BLaER1 treated with 17β-estradiol and CSF1 and Interleukin-3, amounts not matched to agents 10 nM and 100 nM (cell line): Measurements from ENCODE around the gene TMTC2.
A peak's percentile ranks its signal among the peaks of the same experiment; 100 is the strongest.

Experiments used
- H3K27ac ChIP-seq, 11 experiments: shearing (Covaris generic); formaldehyde crosslinking; 2 replicates each; pipeline ENCODE4 v1.8.1; 2022
- H3K27me3 ChIP-seq, 11 experiments: shearing (Covaris generic); formaldehyde crosslinking; 2 replicates each; pipeline ENCODE4 v1.8.1; 2022
- H3K36me3 ChIP-seq, 11 experiments: shearing (Covaris generic); formaldehyde crosslinking; 2 replicates each; pipeline ENCODE4 v1.8.1; 2022
- H3K4me1 ChIP-seq, 10 experiments: shearing (Covaris generic); formaldehyde crosslinking; 2 replicates each; pipeline ENCODE4 v1.8.1; 2022
- H3K4me2 ChIP-seq, 11 experiments: shearing (Covaris generic); formaldehyde crosslinking; 2 replicates each; pipeline ENCODE4 v1.8.1; 2022
- H3K4me3 ChIP-seq, 10 experiments: shearing (Covaris generic); formaldehyde crosslinking; 2 replicates each; pipeline ENCODE4 v1.8.1; 2022
- H3K9ac ChIP-seq, 11 experiments: shearing (Covaris generic); formaldehyde crosslinking; 2 replicates each; pipeline ENCODE4 v1.8.1; 2022
- H3K9me3 ChIP-seq, 11 experiments: shearing (Covaris generic); formaldehyde crosslinking; replicated peaks in 1 of 11; 2 replicates each; pipeline ENCODE4 v1.8.1; 2022
- H4K20me1 ChIP-seq, 11 experiments: shearing (Covaris generic); formaldehyde crosslinking; 2 replicates each; pipeline ENCODE4 v1.8.1; 2022
- Cebpa-rat ChIP-seq, 11 experiments: shearing (Covaris generic); IDR thresholded peaks; 2 replicates each; pipeline ENCODE4 v1.8.1; 2022

The TMTC2 gene

GRCh38 chr12:82655751-82656150 is 31.0 kb upstream of the TMTC2 start:
- H3K27ac ChIP-seq: no peak overlapping the region
- no peak overlapping the region for H3K4me3 ChIP-seq
- H3K9ac ChIP-seq: no peak overlapping the region
- no peak for TF ChIP-seq Cebpa-rat (IDR thresholded peaks at IDR 0.05)
- no peaks in the 10 kb centered on the region for H3K27me3 ChIP-seq
- peaks cover 13 to 23% (median 17%) of the 10 kb centered on the region in 11 experiments for H3K9me3 ChIP-seq
- H3K36me3 ChIP-seq: no peaks in the 10 kb centered on the region
- no peaks in the 10 kb centered on the region for H4K20me1 ChIP-seq
- H3K4me1 ChIP-seq: peaks cover 3 to 19% (median 10%) of the 10 kb centered on the region in 10 experiments; a peak in 16 of 20 replicates
- no peak overlapping the region for H3K4me2 ChIP-seq

GRCh38 chr12:82659343-82660207 is 27.1 kb upstream of the TMTC2 start:
- H3K9ac ChIP-seq: no peak overlapping the region
- no peaks in the 10 kb centered on the region for H3K27me3 ChIP-seq
- H3K9me3 ChIP-seq: peaks cover 13 to 23% (median 17%) of the 10 kb centered on the region in 11 experiments
- no peak for TF ChIP-seq Cebpa-rat (IDR thresholded peaks at IDR 0.05)
- no peaks in the 10 kb centered on the region for H3K36me3 ChIP-seq
- no peak overlapping the region for H3K4me2 ChIP-seq
- peaks cover 0 to 7% (median 0%) of the 10 kb centered on the region in 10 experiments; a peak in 1 of 20 replicates for H3K4me1 ChIP-seq
- H3K4me3 ChIP-seq: no peak overlapping the region
- H4K20me1 ChIP-seq: no peaks in the 10 kb centered on the region
- no peak overlapping the region for H3K27ac ChIP-seq

GRCh38 chr12:82660541-82661325 is 26.0 kb upstream of the TMTC2 start:
- Histone ChIP-seq H3K9me3 (peaks cover 13 to 23% (median 17%) of the 10 kb centered on the region in 11 experiments), H4K20me1 (no peaks in the 10 kb centered on the region), H3K9ac (no peak overlapping the region), H3K27ac (no peak overlapping the region), H3K27me3 (no peaks in the 10 kb centered on the region), H3K4me2 (0 out of 22 replicates have a peak overlapping the region, but pooled peaks of 1 of the 11 experiments have one; percentile 23), H3K36me3 (no peaks in the 10 kb centered on the region), H3K4me3 (no peak overlapping the region), H3K4me1 (peaks cover 0 to 7% (median 0%) of the 10 kb centered on the region in 10 experiments; a peak in 1 of 20 replicates)
- TF ChIP-seq Cebpa-rat (IDR thresholded peaks at IDR 0.05): no peak

- Histone ChIP-seq H4K20me1 (no peaks in the 10 kb centered on the region), H3K9ac (no peak overlapping the region), H3K27ac (no peak overlapping the region), H3K27me3 (no peaks in the 10 kb centered on the region), H3K36me3 (no peaks in the 10 kb centered on the region), H3K4me3 (no peak overlapping the region), H3K4me1 (peaks cover 0 to 7% (median 0%) of the 10 kb centered on the region in 10 experiments; a peak in 1 of 20 replicates), H3K4me2 (no peak overlapping the region), H3K9me3 (peaks cover 8 to 15% (median 10%) of the 10 kb centered on the region in 11 experiments)
- TF ChIP-seq Cebpa-rat (IDR thresholded peaks at IDR 0.05): no peak
Measured at GRCh38 chr12:82663893-82664292, 22.8 kb upstream of the TMTC2 start.

- Histone ChIP-seq H3K27me3 (no peaks in the 10 kb centered on the region), H3K9ac (no peak overlapping the region), H3K36me3 (no peaks in the 10 kb centered on the region), H3K9me3 (peaks cover 0 to under 1% (median 0%) of the 10 kb centered on the region in 11 experiments; a peak in 1 of 22 replicates), H3K27ac (no peak overlapping the region), H4K20me1 (no peaks in the 10 kb centered on the region), H3K4me2 (no peak overlapping the region), H3K4me3 (no peak overlapping the region), H3K4me1 (peaks cover 0 to 5% (median 0%) of the 10 kb centered on the region in 10 experiments; a peak in 1 of 20 replicates)
- TF ChIP-seq Cebpa-rat (IDR thresholded peaks at IDR 0.05): no peak
Measured at GRCh38 chr12:82665142-82665923, 21.4 kb upstream of the TMTC2 start.

- no peak overlapping the region for H3K4me3 ChIP-seq
- no peaks in the 10 kb centered on the region for H3K27me3 ChIP-seq
- H3K9me3 ChIP-seq: no peaks in the 10 kb centered on the region
- no peaks in the 10 kb centered on the region for H3K4me1 ChIP-seq
- H3K9ac ChIP-seq: no peak overlapping the region
- H3K36me3 ChIP-seq: no peaks in the 10 kb centered on the region
- H4K20me1 ChIP-seq: no peaks in the 10 kb centered on the region
- no peak overlapping the region for H3K27ac ChIP-seq
- TF ChIP-seq Cebpa-rat (IDR thresholded peaks at IDR 0.05): no peak
- H3K4me2 ChIP-seq: no peak overlapping the region
Measured at GRCh38 chr12:82666830-82667229, 19.9 kb upstream of the TMTC2 start.

- Histone ChIP-seq H3K36me3 (no peaks in the 10 kb centered on the region), H3K9me3 (no peaks in the 10 kb centered on the region), H4K20me1 (no peaks in the 10 kb centered on the region), H3K4me1 (no peaks in the 10 kb centered on the region), H3K27me3 (no peaks in the 10 kb centered on the region), H3K9ac (no peak overlapping the region), H3K4me2 (no peak overlapping the region), H3K27ac (no peak overlapping the region), H3K4me3 (no peak overlapping the region)
- TF ChIP-seq Cebpa-rat (IDR thresholded peaks at IDR 0.05): no peak
Measured at GRCh38 chr12:82671673-82672195, 15.0 kb upstream of the TMTC2 start.

GRCh38 chr12:82672811-82673495 is 13.8 kb upstream of the TMTC2 start:
- Histone ChIP-seq H3K27ac (no peak overlapping the region), H4K20me1 (no peaks in the 10 kb centered on the region), H3K4me2 (no peak overlapping the region), H3K9ac (no peak overlapping the region), H3K9me3 (no peaks in the 10 kb centered on the region), H3K4me3 (no peak overlapping the region), H3K36me3 (no peaks in the 10 kb centered on the region), H3K27me3 (no peaks in the 10 kb centered on the region), H3K4me1 (no peaks in the 10 kb centered on the region)
- TF ChIP-seq Cebpa-rat (IDR thresholded peaks at IDR 0.05): no peak
